GM18517 (cell line): ENCODE results near the gene AKTIP.
A peak's percentile ranks its signal among the peaks of the same experiment; 100 is the strongest.
"Not testable (repeated sequence)": the region's sequence is repeated elsewhere in the genome, so short reads cannot be mapped to it uniquely, and the experiment has no call there.

Experiments used
- ATAC-seq: cut with Tn5 transposase; IDR thresholded peaks from one replicate; pipeline ENCODE4 v1.9.1; 2021; ENCODE audit warnings: mild to moderate bottlenecking, moderate library complexity; ENCODE audit not compliant: unreplicated experiment

Gene AKTIP

DNA sequence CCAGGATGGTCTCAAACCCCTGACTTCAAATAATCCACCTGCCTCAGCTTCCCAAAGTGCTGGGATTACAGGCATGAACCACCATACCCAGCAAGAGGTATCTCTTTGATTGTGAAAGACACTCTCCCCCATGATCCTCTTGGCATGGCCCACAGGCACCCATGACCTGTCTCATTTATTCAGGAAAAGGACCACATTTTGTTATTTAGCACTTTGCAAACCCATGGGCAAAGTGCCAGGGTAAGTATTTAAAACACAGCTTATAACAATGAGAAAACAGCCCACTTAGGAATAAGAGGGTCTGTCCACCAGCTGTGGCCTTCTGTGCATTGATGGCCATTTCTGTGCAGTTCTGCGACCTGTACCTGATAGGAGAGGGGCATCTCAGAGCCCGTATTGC, 12.8 kb upstream of the AKTIP start:
- no peak for ATAC-seq

DNA sequence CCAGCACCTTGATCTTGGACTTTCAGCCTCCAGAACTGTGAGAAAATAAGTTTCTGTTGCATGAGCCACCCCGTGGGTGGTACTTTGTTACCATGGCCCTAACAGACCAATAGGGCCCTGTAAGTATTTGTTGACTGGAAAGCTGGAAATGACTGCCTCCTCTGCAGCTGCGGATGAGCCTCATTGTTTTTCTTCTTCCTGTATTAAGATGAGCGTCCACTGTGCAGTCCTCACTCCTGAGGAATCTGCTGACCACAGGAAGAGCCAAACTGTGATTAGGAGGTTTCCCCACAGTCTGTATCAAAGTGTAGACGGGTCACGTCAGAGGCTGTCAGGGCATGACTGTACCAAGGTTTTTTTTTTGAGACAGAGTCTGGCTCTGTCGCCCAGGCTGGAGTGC, 12.2 kb upstream of the AKTIP start:
- ATAC-seq = no peak

DNA sequence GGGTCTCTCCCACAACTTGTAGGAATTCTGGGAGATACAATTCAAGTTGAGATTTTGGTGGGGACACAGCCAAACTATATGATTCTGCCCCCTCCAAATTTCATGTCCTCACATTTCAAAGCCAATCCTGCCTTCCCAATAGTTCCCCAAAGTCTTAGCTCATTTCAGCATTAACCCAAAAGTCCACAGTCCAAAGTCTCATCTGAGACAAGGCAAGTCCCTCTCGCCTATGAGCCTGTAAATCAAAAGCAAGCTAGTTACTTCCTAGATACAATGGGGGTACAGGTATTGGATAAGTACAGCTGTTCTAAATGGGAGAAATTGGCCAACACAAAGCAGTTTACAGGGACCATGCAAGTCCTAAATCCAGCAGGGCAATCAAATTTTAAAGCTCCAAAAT, 9.8 kb upstream of the AKTIP start:
- not testable (repeated sequence) for ATAC-seq

DNA sequence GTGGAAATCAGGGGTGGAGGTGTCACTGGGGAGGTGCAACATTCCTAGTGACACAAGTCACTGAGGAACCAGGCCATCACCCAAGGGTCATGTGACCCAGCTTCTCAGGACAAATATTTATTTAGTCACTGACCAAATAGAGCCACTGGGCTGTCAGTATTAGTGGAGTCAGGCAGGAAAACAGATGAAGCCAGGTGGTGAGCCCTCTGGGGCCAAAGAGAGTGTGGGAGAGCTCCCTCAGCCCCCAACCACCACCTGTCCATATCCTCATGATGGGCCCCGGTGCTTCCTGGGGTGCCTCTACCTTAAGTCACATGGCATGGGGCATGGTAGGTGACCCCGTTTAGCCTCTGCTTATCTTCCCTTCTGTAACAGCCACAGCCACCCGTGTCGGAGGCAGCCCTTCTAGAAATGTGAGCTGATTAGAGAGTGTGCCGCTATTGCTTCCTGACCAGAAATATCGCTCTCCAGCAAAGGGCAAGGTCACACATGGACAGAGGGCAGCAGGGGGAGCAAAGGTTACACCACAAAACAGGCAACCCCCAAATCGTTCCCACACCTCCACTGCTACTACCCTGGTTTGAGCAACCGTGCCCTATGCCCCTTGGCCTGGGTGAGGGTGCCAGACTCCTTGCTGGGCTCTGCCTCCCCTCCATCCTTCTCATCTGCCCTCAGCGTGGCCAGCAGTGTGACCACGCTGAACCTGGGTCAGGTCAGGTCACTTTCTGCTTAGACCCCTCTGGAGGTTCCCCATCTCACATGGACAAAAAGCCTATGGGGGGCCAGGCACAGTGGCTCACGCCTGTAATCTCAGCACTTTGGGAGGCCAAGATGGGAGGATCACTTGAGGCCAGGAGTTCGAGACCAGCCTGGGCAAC, 8.6 kb upstream of the AKTIP start:
- no peak for ATAC-seq

DNA sequence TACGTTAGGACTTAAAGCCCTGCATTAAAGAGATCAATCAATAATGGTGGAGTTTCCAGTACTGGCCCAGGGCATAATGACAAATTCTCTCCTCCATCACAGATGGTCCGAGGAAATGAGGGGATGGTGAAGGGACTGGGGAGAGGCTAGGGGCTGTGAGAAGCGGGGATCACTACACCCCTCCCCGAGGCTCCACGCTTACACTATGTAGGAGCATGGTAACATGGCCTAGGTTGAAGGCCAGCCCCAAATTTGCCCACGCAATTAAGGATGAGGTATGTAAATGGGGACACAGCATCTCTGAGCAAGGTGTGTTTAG, 8.0 kb upstream of the AKTIP start:
- ATAC-seq = no peak

DNA sequence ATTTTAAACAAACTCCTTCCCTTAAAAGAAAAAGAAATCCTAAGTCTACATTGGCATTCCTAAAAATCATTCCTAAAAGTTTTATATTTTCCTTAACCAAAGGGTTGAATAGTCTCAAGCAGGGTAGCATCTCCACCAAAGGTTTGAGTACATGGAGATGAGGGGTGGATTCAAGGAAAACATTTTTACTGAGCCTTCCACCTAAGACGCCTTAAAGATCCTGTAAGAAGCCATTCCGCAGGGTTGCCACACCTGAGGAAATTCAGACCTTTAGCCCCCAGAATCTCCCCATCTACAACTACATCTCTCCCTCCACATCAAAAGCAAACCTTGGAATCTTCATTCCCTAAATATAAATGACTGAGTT, 7.7 kb upstream of the AKTIP start:
- ATAC-seq = no peak

DNA sequence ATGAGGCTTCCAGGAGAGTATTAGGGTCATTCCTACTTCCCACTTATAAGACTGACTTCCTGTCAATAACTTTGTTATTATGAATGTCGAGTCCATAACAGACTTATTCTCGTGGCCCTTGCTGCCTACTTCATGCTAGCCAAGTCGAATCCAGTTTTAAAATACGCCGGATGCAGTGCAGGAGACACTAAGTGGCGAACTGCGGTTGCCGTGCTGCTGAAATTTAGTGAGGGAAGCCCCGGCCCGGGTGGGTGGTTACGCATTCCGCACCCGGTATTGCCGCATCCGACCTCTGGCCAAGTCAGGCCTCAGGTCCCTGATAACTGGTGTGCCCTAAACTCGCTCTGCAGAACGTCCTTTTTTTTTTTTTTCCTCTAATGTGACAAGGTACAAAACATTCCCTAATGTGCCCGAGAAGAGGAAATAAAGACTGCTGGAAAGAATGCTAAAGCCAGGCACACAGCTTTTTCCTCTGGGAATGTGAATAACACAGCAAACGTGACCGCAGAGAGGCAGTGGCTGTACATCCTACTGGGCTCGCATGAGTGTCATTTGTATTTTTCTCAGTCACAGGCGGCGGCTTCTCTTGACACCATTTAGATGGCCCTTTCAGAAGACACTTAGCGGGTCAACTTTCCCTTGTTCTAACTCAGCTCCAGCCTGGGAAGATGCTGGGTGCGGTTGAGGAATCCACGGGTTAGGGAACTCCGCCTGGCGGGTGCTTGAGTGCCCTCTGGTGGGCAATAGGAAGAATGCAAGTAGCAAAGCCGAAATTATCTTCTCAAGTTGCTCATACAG, 7.1 kb upstream of the AKTIP start:
- peak; percentile 64 for ATAC-seq

DNA sequence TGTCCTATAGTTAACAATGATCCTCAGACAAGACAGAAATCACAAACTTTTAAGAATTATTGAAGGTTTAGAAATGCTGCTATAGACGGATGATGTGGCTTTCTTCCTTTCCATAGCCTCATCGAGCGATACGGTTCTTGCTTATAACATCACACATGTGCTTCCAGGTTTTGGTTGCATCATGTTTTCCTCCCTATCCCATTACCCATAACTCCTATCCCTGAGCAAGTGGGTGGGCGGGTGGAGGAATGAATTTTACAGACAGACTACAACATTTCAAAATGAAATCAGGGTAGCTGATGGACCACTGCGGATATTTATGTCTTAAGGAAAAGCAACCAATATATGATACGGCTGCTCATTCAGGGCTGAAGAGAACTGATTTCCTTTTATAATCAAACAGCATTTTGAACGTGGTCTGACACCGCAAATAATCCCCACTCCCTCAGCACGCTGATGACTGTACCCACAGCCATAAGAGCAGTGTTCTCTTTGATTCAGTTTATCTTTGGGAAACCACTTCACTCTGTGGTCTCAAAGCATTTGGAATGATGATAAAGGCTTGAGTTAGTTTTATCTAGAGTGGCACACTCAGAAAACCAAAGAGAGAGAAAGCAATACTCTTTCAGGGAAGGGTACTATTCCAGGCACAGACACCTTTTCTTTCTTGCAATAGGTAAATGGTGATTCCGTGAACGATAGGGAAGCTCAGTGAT, 4.6 kb upstream of the AKTIP start:
- ATAC-seq = no peak

DNA sequence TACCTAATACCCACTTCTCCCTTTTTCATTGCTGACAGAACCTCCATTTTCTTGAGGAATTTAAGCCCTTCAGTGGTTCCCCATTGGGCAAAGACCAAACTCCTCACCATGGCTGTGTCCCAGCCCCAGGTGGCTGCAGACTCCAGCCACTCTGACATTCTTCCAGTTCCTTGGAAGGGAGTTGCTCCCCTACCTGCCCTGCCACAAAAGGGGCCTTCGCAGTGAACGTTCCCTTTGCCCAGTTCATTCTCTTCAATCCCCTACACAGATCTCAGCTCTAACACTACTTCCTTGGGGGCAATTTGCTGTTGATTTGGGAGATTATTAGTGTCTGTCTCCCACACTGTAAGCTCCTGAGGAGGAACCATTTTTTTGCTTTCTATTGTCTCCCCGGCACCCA, 3.2 kb upstream of the AKTIP start:
- ATAC-seq = no peak

DNA sequence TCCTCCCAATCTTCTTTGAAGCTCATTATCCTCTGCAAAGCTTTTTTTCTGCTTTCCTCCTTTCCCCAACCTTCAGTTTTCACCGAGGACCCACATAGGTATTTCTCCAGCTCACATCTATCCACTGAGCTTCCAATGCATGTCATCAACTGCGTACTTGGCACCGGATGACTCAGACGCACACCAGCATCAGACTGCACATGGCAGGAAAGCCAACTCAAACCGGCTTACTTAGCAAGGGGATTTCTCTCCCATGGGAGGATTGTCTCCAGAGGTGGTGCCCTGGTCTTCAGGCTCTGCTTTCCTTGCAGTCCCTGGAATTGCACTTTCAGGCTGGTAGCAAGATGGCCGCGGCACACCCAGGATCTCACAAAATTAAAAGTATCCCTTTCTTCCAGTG, 1.7 kb upstream of the AKTIP start:
- no peak for ATAC-seq

DNA sequence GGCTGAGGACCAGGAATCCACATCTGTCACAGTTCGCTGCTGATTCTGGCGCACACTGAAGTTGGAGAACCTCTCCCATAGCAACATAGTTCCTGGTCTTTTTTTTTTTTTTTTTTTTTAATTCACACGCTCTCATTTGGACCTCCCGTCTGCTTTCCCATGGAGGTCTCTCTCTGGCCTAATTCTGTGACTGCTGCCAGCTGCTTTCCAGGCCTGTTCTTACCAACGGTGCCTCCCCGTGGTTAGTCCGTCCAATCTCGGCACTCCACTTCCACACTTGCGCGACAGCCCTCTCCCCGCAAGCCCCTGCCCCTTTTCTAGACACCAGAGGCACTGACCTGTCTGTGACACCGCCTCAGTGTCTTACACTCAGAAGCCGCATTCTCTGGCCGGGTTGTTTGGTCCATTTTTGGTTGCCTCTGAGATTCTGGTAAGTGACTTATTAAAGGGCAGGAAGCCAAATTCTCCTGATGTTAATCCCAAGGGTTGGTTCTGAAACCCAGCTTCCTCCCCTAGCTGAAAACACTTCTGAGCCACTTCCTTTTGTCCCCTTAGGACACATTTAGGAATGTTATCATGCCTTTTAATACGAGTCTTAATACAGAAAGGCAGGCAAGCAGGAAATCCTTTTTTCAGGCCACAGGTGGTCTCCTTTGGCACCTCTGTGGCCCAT, 1.1 kb upstream of the AKTIP start:
- no peak for ATAC-seq

DNA sequence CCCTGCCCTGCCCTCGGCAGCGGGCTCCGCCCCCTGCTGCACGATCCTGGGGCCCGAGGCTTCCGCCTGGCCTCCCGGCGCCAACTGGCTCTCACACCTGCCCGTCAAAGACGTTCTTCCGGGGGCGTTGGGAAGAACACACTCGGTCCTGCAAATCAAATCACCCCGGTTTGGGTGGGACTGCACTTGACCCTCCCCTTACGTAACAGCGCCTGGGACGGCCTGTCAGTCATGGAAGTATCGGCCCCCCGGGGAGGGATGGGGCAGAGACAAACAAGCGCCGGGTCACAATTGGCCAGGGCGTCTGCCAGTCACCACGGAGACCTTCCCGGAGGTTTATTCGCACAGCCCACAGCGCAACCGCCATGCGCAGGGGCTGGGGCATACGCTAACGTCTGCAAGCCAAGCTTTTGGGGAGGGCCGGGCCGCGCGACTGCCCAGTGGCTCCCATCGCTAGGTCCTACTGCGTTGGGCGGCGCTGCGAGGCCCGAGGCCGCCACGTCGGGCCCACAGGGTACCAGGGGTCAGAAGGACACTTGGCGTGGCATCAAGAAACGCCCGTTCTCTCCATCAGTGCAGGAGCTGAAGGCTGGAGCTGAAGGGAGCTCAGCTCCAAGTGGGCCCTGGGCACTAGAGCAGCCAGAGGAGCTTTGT, 388 bp upstream of the AKTIP start:
- peak; percentile 97 for ATAC-seq

DNA sequence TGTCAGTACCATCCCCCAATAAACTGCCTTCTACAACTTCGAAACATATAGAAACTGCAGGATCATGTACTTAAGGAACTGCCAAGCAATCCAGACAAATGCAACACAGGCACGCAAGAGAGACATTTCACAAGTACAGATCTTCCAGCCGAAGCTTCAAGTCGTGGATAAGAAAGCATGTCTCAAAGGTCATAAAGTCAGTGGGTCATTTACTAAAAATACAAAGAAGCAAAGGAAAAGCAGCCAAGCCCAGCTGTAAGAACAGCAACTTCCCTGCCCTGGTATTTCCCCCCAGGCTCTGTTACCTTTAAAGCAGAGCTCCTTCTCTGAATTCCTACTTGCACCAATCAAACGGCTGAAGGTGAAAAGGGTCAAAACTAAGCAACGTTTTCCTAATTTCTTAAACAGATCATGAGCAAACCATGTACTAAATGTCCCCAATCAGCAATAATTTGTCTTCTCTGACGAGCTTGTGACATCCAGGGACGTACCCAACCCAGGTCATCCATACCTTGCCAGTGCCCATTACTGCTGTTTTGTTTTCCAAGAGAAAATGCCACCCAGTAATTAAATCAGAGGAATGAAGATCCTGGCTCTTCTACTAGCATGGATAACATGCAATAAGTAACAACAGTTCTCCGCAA, 1.7 kb downstream of the AKTIP start:
- no peak for ATAC-seq

DNA sequence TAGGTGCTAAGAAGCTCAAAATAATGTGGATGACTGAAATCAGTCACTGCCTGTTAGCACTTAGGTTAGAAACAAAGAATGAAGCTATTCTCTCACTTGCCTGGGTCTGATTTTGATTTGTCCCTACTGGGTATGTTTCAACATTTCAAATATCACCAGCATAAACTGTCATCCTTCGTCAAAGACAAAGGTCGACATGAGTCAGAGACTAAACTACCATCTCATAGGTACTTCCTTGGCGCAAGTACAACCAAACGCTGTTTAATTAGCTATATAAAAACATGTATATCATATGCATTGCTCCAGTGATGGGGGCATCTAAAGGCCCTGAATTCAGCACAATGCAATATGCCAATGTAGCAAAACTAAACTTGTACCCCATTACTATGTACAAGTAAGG, 4.0 kb downstream of the AKTIP start:
- ATAC-seq = no peak

DNA sequence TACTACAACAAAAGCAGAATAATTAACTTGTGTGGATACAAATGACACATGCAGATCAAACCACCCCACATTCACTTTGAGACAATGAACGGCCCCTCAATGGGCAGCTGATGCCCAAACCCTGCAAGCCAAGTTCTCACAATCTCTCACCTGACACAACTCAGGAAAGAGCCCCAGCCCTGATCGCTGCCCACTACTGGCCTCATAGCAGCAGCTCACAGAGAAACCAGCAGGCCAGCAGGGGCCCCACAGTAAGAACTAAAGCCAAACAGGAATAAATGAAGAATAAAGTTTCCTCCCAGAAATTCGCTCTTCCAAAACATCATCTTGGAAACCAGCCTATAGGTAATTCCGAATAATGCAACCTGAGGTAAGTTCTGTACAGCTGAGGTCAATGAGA, 7.7 kb downstream of the AKTIP start:
- ATAC-seq = no peak

DNA sequence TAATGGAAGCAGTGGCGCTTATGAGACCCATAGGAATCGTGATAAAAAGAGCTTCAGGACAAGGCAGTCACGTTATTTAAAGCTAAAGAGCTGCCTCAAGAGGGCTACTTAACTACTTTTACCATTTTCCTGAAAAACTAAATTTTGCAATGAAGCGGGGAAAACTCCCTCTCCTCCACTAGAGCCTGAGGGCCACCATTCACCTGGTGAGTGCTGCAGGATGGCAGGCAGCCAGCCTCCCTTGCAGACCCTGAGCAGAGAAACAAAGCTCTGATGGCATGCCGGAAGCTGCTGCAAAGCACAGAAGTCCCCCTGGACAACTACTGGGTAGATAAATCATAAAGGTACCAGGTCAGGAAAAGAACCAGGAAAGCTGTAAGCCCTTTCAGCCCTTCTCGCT, 8.4 kb downstream of the AKTIP start:
- ATAC-seq = no peak

DNA sequence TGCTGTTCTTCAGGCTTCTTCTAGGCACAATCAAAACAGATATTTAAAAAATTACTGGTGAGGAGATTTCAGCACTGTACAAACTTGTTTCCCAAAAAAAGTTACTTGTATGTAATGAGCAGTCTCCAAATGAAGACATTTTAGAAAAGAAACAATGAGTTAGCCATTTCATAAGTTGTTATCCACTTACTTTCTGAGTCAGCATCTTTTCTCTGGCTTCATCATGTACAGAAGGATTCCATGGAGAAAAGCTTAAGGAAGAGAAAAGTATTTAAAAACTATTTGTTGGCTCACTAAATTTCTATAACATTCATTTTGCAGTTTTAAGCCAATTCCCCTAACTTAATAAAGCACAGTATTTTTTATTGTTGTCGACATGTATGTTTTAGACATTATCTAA, 10.5 kb downstream of the AKTIP start:
- ATAC-seq = no peak

DNA sequence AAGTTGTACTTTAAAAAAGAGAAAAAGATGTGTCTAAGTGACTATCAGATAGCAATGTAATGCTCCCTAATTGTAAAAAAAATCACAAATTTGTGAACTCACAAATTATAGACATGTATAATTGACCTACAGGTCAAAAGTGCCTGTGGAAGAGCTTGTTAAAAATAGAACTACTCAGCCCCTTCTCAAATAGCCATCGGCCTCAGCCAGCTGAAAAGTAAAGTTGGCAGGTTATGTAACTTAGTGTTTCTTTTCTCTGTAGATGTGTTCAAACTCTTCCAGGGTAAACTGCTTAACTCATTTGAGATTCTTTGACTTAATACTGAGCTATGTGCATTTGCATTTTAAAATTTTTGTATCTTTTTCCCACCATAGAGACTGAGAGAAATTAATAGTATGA, 13.3 kb downstream of the AKTIP start:
- no peak for ATAC-seq

DNA sequence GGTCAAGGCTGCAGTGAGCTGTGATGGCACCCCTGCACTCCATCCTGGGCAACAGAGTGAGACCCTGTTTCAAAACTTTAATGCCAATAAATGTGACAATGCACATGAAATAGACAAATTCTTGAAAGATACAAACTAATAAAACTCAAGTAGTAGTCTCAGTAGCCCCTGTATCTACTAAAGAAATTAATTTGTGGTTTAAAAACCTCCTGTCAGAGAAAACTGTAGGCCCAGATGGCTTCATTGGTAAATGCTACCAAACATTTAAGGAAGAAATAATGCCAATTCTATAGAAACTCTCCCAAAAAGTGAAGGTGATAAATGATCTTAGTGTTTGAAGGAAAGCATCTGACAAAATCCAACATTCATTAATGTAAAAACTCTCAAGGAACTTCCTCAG, 16.8 kb downstream of the AKTIP start:
- no peak for ATAC-seq

DNA sequence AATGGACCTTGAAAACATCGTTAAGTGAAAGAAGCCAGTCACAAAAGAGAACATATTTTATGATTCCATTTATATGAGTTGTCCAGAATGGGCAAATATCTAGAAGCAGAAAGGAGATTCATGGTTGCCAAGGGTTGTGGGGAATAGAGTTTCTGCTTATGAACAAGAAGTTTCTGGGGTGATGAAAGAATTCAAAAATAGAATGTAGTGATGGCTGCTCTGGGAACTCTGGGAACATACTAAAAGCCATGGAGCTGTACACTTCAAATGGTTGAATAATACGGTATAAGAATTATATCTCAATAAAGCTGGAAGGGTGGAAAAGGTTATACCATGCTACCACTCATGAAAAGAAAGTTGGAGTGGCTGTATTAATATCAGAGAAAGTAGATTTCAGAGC, 18.5 kb downstream of the AKTIP start:
- ATAC-seq = no peak
